HEK293 (cell line): ENCODE data around the gene AOAH.

Source experiments
- KLF16 ChIP-seq: fragments of 450-650 bp; formaldehyde crosslinking; IDR thresholded peaks from 2 replicates; pipeline ENCODE4 v1.5.1; 2017; ENCODE audit warnings: missing biosample characterization, missing genetic modification characterization
- ZEB2 ChIP-seq: fragments of 450-650 bp; formaldehyde crosslinking; IDR thresholded peaks from 2 replicates; pipeline ENCODE4 v1.5.1; 2016; ENCODE audit warnings: missing biosample characterization, missing genetic modification characterization
- ZNF140 ChIP-seq: fragments of 450-650 bp; formaldehyde crosslinking; IDR thresholded peaks from 2 replicates; pipeline ENCODE4 v1.5.1; 2016; ENCODE audit warnings: missing biosample characterization, missing genetic modification characterization
- ZNF174 ChIP-seq: fragments of 450-650 bp; formaldehyde crosslinking; IDR thresholded peaks from 2 replicates; pipeline ENCODE4 v1.5.0; 2017; ENCODE audit warnings: missing biosample characterization, mild to moderate bottlenecking, missing genetic modification characterization
- ZNF214 ChIP-seq: fragments of 450-650 bp; formaldehyde crosslinking; IDR thresholded peaks from 2 replicates; pipeline ENCODE4 v1.5.1; 2017; ENCODE audit warnings: missing biosample characterization, mild to moderate bottlenecking, missing genetic modification characterization, borderline replicate concordance
- ZNF549 ChIP-seq: fragments of 450-650 bp; IDR thresholded peaks from 2 replicates; pipeline ENCODE4 v1.5.1; 2018; ENCODE audit warnings: missing biosample characterization, missing genetic modification characterization, mild to moderate bottlenecking, inconsistent platforms, moderate library complexity
- ZNF610 ChIP-seq: fragments of 450-650 bp; formaldehyde crosslinking; IDR thresholded peaks from 2 replicates; pipeline ENCODE4 v1.5.1; 2016; ENCODE audit warnings: missing biosample characterization, missing genetic modification characterization, borderline replicate concordance
- ZNF747 ChIP-seq: fragments of 450-650 bp; formaldehyde crosslinking; IDR thresholded peaks from 2 replicates; pipeline ENCODE4 v1.5.1; 2016; ENCODE audit warnings: missing biosample characterization, missing genetic modification characterization
- TF ChIP-seq, protein P1 (sequence below): fragments of 450-650 bp; formaldehyde crosslinking; IDR thresholded peaks from 2 replicates; pipeline ENCODE4 v1.5.1; 2016; ENCODE audit warnings: missing biosample characterization, missing genetic modification characterization
- TF ChIP-seq, protein P2 (sequence below): fragments of 450-650 bp; formaldehyde crosslinking; IDR thresholded peaks from 2 replicates; pipeline ENCODE4 v1.5.1; 2016; ENCODE audit warnings: missing biosample characterization, missing genetic modification characterization
- TF ChIP-seq, protein P3 (sequence below): fragments of 450-650 bp; formaldehyde crosslinking; IDR thresholded peaks from 2 replicates; pipeline ENCODE4 v1.5.1; 2016; ENCODE audit warnings: missing biosample characterization, missing genetic modification characterization
- TF ChIP-seq, protein P4 (sequence below): fragments of 450-650 bp; formaldehyde crosslinking; IDR thresholded peaks from 2 replicates; pipeline ENCODE4 v1.5.1; 2016; ENCODE audit warnings: missing biosample characterization, missing genetic modification characterization

DNA sequence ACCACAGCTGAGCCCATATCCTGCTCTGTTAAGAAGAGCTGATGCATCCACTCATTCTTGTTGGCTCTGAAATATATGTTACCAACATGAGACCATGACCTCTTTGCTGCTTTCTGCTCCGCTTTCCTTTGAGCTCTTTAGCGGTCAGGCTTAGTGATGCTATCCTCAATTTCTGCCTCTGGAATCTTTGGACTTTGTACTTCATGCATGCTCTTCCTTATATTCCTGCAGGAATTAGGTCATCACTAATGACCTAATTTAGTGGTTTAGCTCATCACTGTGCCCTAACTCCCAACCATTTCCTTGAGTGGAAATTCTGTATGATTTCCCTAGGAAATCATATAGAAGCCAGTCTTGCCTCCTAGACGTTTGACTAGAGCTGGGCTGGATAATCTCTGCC, 119.5 kb downstream of the AOAH start:
- TF ChIP-seq ZNF174, result no peak
- TF ChIP-seq, protein P1, sequence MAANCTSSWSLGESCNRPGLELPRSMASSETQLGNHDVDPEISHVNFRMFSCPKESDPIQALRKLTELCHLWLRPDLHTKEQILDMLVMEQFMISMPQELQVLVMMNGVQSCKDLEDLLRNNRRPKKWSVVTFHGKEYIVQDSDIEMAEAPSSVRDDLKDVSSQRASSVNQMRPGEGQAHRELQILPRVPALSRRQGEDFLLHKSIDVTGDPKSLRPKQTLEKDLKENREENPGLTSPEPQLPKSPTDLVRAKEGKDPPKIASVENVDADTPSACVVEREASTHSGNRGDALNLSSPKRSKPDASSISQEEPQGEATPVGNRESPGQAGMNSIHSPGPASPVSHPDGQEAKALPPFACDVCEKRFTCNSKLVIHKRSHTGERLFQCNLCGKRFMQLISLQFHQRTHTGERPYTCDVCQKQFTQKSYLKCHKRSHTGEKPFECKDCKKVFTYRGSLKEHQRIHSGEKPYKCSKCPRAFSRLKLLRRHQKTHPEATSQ (tag by site-specific recombination), result no peak
- no peak for TF ChIP-seq ZNF610 (tag by site-specific recombination)
- TF ChIP-seq, protein P2, sequence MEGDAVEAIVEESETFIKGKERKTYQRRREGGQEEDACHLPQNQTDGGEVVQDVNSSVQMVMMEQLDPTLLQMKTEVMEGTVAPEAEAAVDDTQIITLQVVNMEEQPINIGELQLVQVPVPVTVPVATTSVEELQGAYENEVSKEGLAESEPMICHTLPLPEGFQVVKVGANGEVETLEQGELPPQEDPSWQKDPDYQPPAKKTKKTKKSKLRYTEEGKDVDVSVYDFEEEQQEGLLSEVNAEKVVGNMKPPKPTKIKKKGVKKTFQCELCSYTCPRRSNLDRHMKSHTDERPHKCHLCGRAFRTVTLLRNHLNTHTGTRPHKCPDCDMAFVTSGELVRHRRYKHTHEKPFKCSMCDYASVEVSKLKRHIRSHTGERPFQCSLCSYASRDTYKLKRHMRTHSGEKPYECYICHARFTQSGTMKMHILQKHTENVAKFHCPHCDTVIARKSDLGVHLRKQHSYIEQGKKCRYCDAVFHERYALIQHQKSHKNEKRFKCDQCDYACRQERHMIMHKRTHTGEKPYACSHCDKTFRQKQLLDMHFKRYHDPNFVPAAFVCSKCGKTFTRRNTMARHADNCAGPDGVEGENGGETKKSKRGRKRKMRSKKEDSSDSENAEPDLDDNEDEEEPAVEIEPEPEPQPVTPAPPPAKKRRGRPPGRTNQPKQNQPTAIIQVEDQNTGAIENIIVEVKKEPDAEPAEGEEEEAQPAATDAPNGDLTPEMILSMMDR (tag by site-specific recombination), result no peak
- no peak for TF ChIP-seq ZEB2 (tag by site-specific recombination)
- TF ChIP-seq KLF16, result no peak
- TF ChIP-seq ZNF214, result no peak
- no peak for TF ChIP-seq ZNF549
- TF ChIP-seq, protein P3, sequence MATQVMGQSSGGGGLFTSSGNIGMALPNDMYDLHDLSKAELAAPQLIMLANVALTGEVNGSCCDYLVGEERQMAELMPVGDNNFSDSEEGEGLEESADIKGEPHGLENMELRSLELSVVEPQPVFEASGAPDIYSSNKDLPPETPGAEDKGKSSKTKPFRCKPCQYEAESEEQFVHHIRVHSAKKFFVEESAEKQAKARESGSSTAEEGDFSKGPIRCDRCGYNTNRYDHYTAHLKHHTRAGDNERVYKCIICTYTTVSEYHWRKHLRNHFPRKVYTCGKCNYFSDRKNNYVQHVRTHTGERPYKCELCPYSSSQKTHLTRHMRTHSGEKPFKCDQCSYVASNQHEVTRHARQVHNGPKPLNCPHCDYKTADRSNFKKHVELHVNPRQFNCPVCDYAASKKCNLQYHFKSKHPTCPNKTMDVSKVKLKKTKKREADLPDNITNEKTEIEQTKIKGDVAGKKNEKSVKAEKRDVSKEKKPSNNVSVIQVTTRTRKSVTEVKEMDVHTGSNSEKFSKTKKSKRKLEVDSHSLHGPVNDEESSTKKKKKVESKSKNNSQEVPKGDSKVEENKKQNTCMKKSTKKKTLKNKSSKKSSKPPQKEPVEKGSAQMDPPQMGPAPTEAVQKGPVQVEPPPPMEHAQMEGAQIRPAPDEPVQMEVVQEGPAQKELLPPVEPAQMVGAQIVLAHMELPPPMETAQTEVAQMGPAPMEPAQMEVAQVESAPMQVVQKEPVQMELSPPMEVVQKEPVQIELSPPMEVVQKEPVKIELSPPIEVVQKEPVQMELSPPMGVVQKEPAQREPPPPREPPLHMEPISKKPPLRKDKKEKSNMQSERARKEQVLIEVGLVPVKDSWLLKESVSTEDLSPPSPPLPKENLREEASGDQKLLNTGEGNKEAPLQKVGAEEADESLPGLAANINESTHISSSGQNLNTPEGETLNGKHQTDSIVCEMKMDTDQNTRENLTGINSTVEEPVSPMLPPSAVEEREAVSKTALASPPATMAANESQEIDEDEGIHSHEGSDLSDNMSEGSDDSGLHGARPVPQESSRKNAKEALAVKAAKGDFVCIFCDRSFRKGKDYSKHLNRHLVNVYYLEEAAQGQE (tag by site-specific recombination), result no peak
- TF ChIP-seq, protein P4, sequence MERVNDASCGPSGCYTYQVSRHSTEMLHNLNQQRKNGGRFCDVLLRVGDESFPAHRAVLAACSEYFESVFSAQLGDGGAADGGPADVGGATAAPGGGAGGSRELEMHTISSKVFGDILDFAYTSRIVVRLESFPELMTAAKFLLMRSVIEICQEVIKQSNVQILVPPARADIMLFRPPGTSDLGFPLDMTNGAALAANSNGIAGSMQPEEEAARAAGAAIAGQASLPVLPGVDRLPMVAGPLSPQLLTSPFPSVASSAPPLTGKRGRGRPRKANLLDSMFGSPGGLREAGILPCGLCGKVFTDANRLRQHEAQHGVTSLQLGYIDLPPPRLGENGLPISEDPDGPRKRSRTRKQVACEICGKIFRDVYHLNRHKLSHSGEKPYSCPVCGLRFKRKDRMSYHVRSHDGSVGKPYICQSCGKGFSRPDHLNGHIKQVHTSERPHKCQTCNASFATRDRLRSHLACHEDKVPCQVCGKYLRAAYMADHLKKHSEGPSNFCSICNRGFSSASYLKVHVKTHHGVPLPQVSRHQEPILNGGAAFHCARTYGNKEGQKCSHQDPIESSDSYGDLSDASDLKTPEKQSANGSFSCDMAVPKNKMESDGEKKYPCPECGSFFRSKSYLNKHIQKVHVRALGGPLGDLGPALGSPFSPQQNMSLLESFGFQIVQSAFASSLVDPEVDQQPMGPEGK (tag by site-specific recombination), result no peak
- no peak for TF ChIP-seq ZNF747 (tag by site-specific recombination)
- TF ChIP-seq ZNF140, result no peak
